Fibroblast of skin of left quadriceps (primary cell): ENCODE data around the gene ARHGEF19.

Source experiments
- DNase-seq, 2 experiments: peaks; one replicate each; pipeline ENCODE4 v3.0.0-alpha.2; 2013; ENCODE audit warnings: low read depth in 2 of 2

Gene ARHGEF19

GRCh38 chr1:16150508-16150907, 61.9 kb downstream of the ARHGEF19 start:
- no peak for DNase-seq

GRCh38 chr1:16149702-16150488, 62.6 kb downstream of the ARHGEF19 start:
- DNase-seq: no peak

GRCh38 chr1:16149146-16149545, 63.3 kb downstream of the ARHGEF19 start:
- no peak for DNase-seq

- DNase-seq: no peak
Observed at GRCh38 chr1:16148329-16149092, 63.9 kb downstream of the ARHGEF19 start.
